Measurements from ENCODE around the gene SLC15A3.
A peak's percentile ranks its signal among the peaks of the same experiment; 100 is the strongest.

Gene SLC15A3

DNA sequence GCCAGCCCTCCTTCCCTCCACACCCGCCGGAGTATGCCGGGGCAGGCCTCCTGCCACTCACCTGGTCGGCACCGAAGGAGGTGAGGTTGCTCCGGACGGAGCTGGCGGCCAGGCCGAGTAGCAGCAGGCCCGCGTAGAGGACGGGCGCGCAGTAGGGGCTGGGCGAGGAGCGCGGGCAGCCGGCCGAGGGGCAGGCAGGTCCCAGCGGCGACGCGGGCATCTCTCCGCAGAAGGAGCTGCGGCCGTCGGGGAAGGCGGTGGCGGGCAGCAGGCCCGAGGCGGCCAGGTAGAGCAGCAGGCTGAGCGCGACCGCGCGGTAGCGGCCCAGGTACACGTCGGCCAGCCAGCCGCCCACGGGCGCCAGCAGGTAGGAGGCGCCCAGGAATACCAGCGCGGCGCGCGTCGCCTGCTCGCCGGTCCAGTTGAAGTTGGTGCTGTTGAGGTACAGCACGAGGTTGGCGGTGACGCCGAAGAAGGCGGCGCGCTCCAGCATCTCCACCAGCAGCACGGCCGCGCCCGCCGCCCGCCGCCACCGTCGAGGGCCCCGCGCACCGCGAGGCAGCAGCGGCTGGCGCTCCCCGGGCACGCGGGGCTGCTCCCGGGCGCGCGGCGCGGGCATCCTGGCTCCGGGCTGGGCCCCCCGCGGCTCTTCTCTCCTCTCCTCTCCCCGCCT lies 907 bp downstream of the SLC15A3 start:
- Histone ChIP-seq H3K4me2 (ENCODE audit: low read length) (peak overlapping the region; percentile 8), H3K79me2 (ENCODE audit: control insufficient read depth, insufficient read depth, low read length) (no peaks in the 10 kb centered on the region), H3K4ac (ENCODE audit: low read depth, low read length) (no peak overlapping the region), H3K4me3 (ENCODE audit: low read length) (peak overlapping the region; percentile 24), H2BK5ac (ENCODE audit: low read length) (no peak overlapping the region), H3K79me1 (ENCODE audit: low read length) (no peaks in the 10 kb centered on the region), H2AK5ac (ENCODE audit: low read length) (no peak overlapping the region), H4K5ac (ENCODE audit: low read length) (no peak overlapping the region), H3K36me3 (ENCODE audit: control insufficient read depth, insufficient read depth, low read length) (no peaks in the 10 kb centered on the region), H3K27ac (ENCODE audit: low read depth, low read length) (no peak overlapping the region), H3K18ac (ENCODE audit: low read length) (no peak overlapping the region), H3K27me3 (ENCODE audit: insufficient read depth, low read length, poor library complexity) (no peaks in the 10 kb centered on the region), H3K23ac (ENCODE audit: low read length) (no peak overlapping the region), H3K9ac (ENCODE audit: low read length) (peak overlapping the region; percentile 62), H3K56ac (ENCODE audit: low read length) (peak overlapping the region; percentile 90), H2BK15ac (replicated peaks; ENCODE audit: low read depth) (no peak overlapping the region), H2BK120ac (ENCODE audit: low read depth, low read length) (no peak overlapping the region), H3K4me1 (ENCODE audit: control insufficient read depth, low read depth, low read length) (peaks cover 4% of the 10 kb centered on the region), H4K8ac (ENCODE audit: low read depth, low read length) (no peak overlapping the region)
- peak; percentile 52 for DNase-seq
- WGBS (ENCODE audit: extremely low coverage, insufficient coverage, low lambda C conversion rate) = no CpG with 5 or more reads among the region's 86 CpGs

- no peak overlapping the region for H4K8ac ChIP-seq (ENCODE audit: low read depth, low read length)
- no CpG with 5 or more reads among the region's 6 CpGs for WGBS (ENCODE audit: extremely low coverage, insufficient coverage, low lambda C conversion rate)
Measured at GRCh38 chr11:60950024-60950423, 2.0 kb downstream of the SLC15A3 start.

DNA sequence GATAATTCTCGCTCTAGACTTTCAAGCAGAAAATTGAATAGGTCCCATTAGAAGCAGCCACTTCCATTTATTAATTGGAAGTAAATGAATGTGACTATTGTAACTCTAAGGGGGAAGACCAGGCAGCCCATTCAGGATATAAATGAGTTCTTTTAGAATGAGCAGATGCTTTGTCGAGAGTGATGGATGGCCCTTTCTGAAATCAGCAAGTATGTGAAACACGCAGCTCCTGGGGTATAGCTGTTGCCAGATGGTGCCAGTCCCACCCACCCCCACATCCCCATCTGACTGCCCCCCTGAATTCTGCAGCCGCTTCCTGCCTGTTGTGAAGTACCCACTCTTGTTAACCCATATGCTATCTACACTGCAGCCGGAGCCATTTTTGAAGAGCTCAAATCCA lies 3.7 kb downstream of the SLC15A3 start:
- Histone ChIP-seq H3K56ac (ENCODE audit: low read length) (no peak overlapping the region), H3K27ac (ENCODE audit: low read depth, low read length) (no peak overlapping the region), H2BK5ac (ENCODE audit: low read length) (no peak overlapping the region), H2BK15ac (replicated peaks; ENCODE audit: low read depth) (no peak overlapping the region), H3K4me3 (ENCODE audit: low read length) (no peak overlapping the region), H3K4ac (ENCODE audit: low read depth, low read length) (no peak overlapping the region), H2BK120ac (ENCODE audit: low read depth, low read length) (no peak overlapping the region), H3K4me1 (ENCODE audit: control insufficient read depth, low read depth, low read length) (peaks cover 4% of the 10 kb centered on the region), H3K79me2 (ENCODE audit: control insufficient read depth, insufficient read depth, low read length) (no peaks in the 10 kb centered on the region), H4K8ac (ENCODE audit: low read depth, low read length) (no peak overlapping the region), H3K27me3 (ENCODE audit: insufficient read depth, low read length, poor library complexity) (no peaks in the 10 kb centered on the region), H3K79me1 (ENCODE audit: low read length) (no peaks in the 10 kb centered on the region), H4K5ac (ENCODE audit: low read length) (no peak overlapping the region), H3K23ac (ENCODE audit: low read length) (no peak overlapping the region), H2AK5ac (ENCODE audit: low read length) (no peak overlapping the region), H3K36me3 (ENCODE audit: control insufficient read depth, insufficient read depth, low read length) (no peaks in the 10 kb centered on the region), H3K4me2 (ENCODE audit: low read length) (no peak overlapping the region), H3K9ac (ENCODE audit: low read length) (no peak overlapping the region), H3K18ac (ENCODE audit: low read length) (no peak overlapping the region)
- no peak for DNase-seq
- no CpG with 5 or more reads among the region's 5 CpGs for WGBS (ENCODE audit: extremely low coverage, insufficient coverage, low lambda C conversion rate)

More at GRCh38 chr11:60950024-60950423, 2.0 kb downstream of the SLC15A3 start:
- no peak overlapping the region for H2BK15ac ChIP-seq (replicated peaks; ENCODE audit: low read depth)
- H2AK5ac ChIP-seq (ENCODE audit: low read length) = no peak overlapping the region
- no peak overlapping the region for H2BK120ac ChIP-seq (ENCODE audit: low read depth, low read length)
- no peaks in the 10 kb centered on the region for H3K36me3 ChIP-seq (ENCODE audit: control insufficient read depth, insufficient read depth, low read length)
- H4K5ac ChIP-seq (ENCODE audit: low read length) = no peak overlapping the region
- no peak for DNase-seq
- no peak overlapping the region for H3K18ac ChIP-seq (ENCODE audit: low read length)
- no peak overlapping the region for H3K4me3 ChIP-seq (ENCODE audit: low read length)
- no peak overlapping the region for H3K4me2 ChIP-seq (ENCODE audit: low read length)
- H3K23ac ChIP-seq (ENCODE audit: low read length) = no peak overlapping the region
- H2BK5ac ChIP-seq (ENCODE audit: low read length) = no peak overlapping the region
- no peak overlapping the region for H3K9ac ChIP-seq (ENCODE audit: low read length)
- H3K4me1 ChIP-seq (ENCODE audit: control insufficient read depth, low read depth, low read length) = peaks cover 4% of the 10 kb centered on the region
- no peaks in the 10 kb centered on the region for H3K79me1 ChIP-seq (ENCODE audit: low read length)
- no peak overlapping the region for H3K4ac ChIP-seq (ENCODE audit: low read depth, low read length)
- H3K27me3 ChIP-seq (ENCODE audit: insufficient read depth, low read length, poor library complexity) = no peaks in the 10 kb centered on the region
- no peaks in the 10 kb centered on the region for H3K79me2 ChIP-seq (ENCODE audit: control insufficient read depth, insufficient read depth, low read length)
- no peak overlapping the region for H3K56ac ChIP-seq (ENCODE audit: low read length)
- no peak overlapping the region for H3K27ac ChIP-seq (ENCODE audit: low read depth, low read length)

GRCh38 chr11:60947700-60948099 lies 4.3 kb downstream of the SLC15A3 start:
- WGBS (ENCODE audit: extremely low coverage, insufficient coverage, low lambda C conversion rate) = no CpG with 5 or more reads among the region's 2 CpGs
- Histone ChIP-seq H3K18ac (ENCODE audit: low read length) (no peak overlapping the region), H3K27ac (ENCODE audit: low read depth, low read length) (no peak overlapping the region)

DNA sequence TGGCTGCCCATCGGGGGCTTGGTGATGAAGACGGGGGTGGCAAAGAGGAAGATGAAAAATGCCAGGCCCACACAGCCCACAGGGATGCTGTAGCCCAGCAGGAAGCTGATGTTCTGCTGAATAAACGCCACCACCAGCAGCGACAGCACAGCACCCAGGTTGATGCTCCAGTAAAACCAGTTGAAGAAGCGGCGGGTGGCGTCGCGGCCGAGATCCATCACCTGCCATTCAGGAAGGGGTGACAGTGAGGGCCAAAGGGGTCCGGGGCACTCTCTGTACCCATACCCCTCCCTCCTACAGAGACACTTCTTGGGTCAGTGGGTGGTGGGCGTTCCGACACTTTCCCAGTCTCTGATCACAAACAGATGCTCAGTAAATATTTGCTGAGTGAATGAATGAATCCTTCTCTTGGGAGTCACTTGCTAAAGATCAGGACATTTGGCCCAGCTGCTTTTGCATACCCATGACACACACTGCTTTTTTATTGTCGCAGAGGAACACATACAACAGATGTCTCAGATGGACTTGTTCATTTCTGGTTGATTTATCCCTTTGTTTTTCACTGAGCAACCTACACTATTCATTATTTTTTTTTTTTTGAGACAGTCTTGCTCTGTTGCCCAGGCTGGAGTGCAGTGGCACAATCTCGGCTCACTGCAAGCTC lies 5.2 kb downstream of the SLC15A3 start:
- Histone ChIP-seq H3K4me2 (ENCODE audit: low read length) (no peak overlapping the region), H3K79me1 (ENCODE audit: low read length) (no peaks in the 10 kb centered on the region), H3K4me1 (ENCODE audit: control insufficient read depth, low read depth, low read length) (no peaks in the 10 kb centered on the region), H4K8ac (ENCODE audit: low read depth, low read length) (no peak overlapping the region), H3K27me3 (ENCODE audit: insufficient read depth, low read length, poor library complexity) (no peaks in the 10 kb centered on the region), H3K9ac (ENCODE audit: low read length) (no peak overlapping the region), H4K5ac (ENCODE audit: low read length) (no peak overlapping the region), H3K79me2 (ENCODE audit: control insufficient read depth, insufficient read depth, low read length) (no peaks in the 10 kb centered on the region), H3K4me3 (ENCODE audit: low read length) (no peak overlapping the region), H3K56ac (ENCODE audit: low read length) (no peak overlapping the region), H3K23ac (ENCODE audit: low read length) (no peak overlapping the region), H2BK120ac (ENCODE audit: low read depth, low read length) (no peak overlapping the region), H2AK5ac (ENCODE audit: low read length) (no peak overlapping the region), H3K18ac (ENCODE audit: low read length) (no peak overlapping the region), H3K36me3 (ENCODE audit: control insufficient read depth, insufficient read depth, low read length) (no peaks in the 10 kb centered on the region), H3K27ac (ENCODE audit: low read depth, low read length) (no peak overlapping the region), H3K4ac (ENCODE audit: low read depth, low read length) (no peak overlapping the region), H2BK15ac (replicated peaks; ENCODE audit: low read depth) (no peak overlapping the region), H2BK5ac (ENCODE audit: low read length) (no peak overlapping the region)
- no peak for DNase-seq
- WGBS (ENCODE audit: extremely low coverage, insufficient coverage, low lambda C conversion rate) = no CpG with 5 or more reads among the region's 15 CpGs

More at GRCh38 chr11:60947700-60948099, 4.3 kb downstream of the SLC15A3 start:
- H3K4ac ChIP-seq (ENCODE audit: low read depth, low read length) = no peak overlapping the region
- no peak overlapping the region for H3K4me3 ChIP-seq (ENCODE audit: low read length)
- no peaks in the 10 kb centered on the region for H3K36me3 ChIP-seq (ENCODE audit: control insufficient read depth, insufficient read depth, low read length)
- H4K8ac ChIP-seq (ENCODE audit: low read depth, low read length) = no peak overlapping the region
- H2BK120ac ChIP-seq (ENCODE audit: low read depth, low read length) = no peak overlapping the region
- H2BK5ac ChIP-seq (ENCODE audit: low read length) = no peak overlapping the region
- no peak overlapping the region for H4K5ac ChIP-seq (ENCODE audit: low read length)
- peaks cover 4% of the 10 kb centered on the region for H3K4me1 ChIP-seq (ENCODE audit: control insufficient read depth, low read depth, low read length)
- H2AK5ac ChIP-seq (ENCODE audit: low read length) = no peak overlapping the region
- no peak overlapping the region for H3K23ac ChIP-seq (ENCODE audit: low read length)
- no peak overlapping the region for H2BK15ac ChIP-seq (replicated peaks; ENCODE audit: low read depth)
- no peaks in the 10 kb centered on the region for H3K79me2 ChIP-seq (ENCODE audit: control insufficient read depth, insufficient read depth, low read length)
- H3K4me2 ChIP-seq (ENCODE audit: low read length) = no peak overlapping the region
- no peaks in the 10 kb centered on the region for H3K79me1 ChIP-seq (ENCODE audit: low read length)
- no peak overlapping the region for H3K9ac ChIP-seq (ENCODE audit: low read length)
- DNase-seq = no peak
- H3K56ac ChIP-seq (ENCODE audit: low read length) = no peak overlapping the region
- no peaks in the 10 kb centered on the region for H3K27me3 ChIP-seq (ENCODE audit: insufficient read depth, low read length, poor library complexity)

Measured in mesendoderm (in vitro differentiated cells).